ENCODE data around the gene RHPN2.
"Not testable (repeated sequence)": the region's sequence is repeated elsewhere in the genome, so short reads cannot be mapped to it uniquely, and the experiment has no call there.

RHPN2 gene

GRCh38 chr19:33025468-33026238, 39.0 kb downstream of the RHPN2 start:
- DNase-seq, result not testable (repeated sequence)

GRCh38 chr19:33024398-33024797, 40.3 kb downstream of the RHPN2 start:
- no peak for DNase-seq

- no peak for DNase-seq
Measured at GRCh38 chr19:33022472-33023116, 42.1 kb downstream of the RHPN2 start.

- not testable (repeated sequence) for DNase-seq
Measured at GRCh38 chr19:33010891-33011290, 53.8 kb downstream of the RHPN2 start.

GRCh38 chr19:33008738-33009137, 56.0 kb downstream of the RHPN2 start:
- no peak for DNase-seq

GRCh38 chr19:33005440-33005839, 59.2 kb downstream of the RHPN2 start:
- DNase-seq, result no peak

- DNase-seq, result not testable (repeated sequence)
Measured at GRCh38 chr19:33003424-33004024, 61.2 kb downstream of the RHPN2 start.

GRCh38 chr19:33002126-33002865, 62.4 kb downstream of the RHPN2 start:
- DNase-seq, result not testable (repeated sequence)

GRCh38 chr19:33000910-33001309, 63.8 kb downstream of the RHPN2 start:
- no peak for DNase-seq

GRCh38 chr19:33000510-33000909, 64.2 kb downstream of the RHPN2 start:
- no peak for DNase-seq

- DNase-seq, result no peak
Measured at GRCh38 chr19:32998722-32999121, 66.0 kb downstream of the RHPN2 start.

- DNase-seq, result no peak
Measured at GRCh38 chr19:32997716-32998355, 66.9 kb downstream of the RHPN2 start.

GRCh38 chr19:32997061-32997464, 67.6 kb downstream of the RHPN2 start:
- not testable (repeated sequence) for DNase-seq

GRCh38 chr19:32995966-32996365, 68.7 kb downstream of the RHPN2 start:
- DNase-seq, result not testable (repeated sequence)

- no peak for DNase-seq
Measured at GRCh38 chr19:32988724-32989123, 76.0 kb downstream of the RHPN2 start.

GRCh38 chr19:32988254-32988653, 76.4 kb downstream of the RHPN2 start:
- DNase-seq, result not testable (repeated sequence)

GRCh38 chr19:32982488-32982887, 82.2 kb downstream of the RHPN2 start:
- not testable (repeated sequence) for DNase-seq

- not testable (repeated sequence) for DNase-seq
Measured at GRCh38 chr19:32979807-32980206, 84.9 kb downstream of the RHPN2 start.

- DNase-seq, result not testable (repeated sequence)
Measured at GRCh38 chr19:32977813-32978212, 86.9 kb downstream of the RHPN2 start.

- DNase-seq, result no peak
Measured at GRCh38 chr19:32977280-32977679, 87.4 kb downstream of the RHPN2 start.

GRCh38 chr19:32976223-32976805, 88.4 kb downstream of the RHPN2 start:
- DNase-seq, result peak; percentile 48 to 58
